NCI-H226 (cell line): ENCODE results near the gene SASH1.
"Not testable (repeated sequence)": the region's sequence is repeated elsewhere in the genome, so short reads cannot be mapped to it uniquely, and the experiment has no call there.

Experiments used
- DNase-seq: peaks from one replicate; pipeline ENCODE4 v3.0.0-alpha.2; 2015

Gene SASH1

GRCh38 chr6:148559848-148560433, 217.3 kb downstream of the SASH1 start:
- DNase-seq: peak; percentile 32

- no peak for DNase-seq
These were observed 219.0 kb downstream of the SASH1 start for GRCh38 chr6:148561629-148562028.

- no peak for DNase-seq
These were observed 220.4 kb downstream of the SASH1 start for GRCh38 chr6:148563066-148563465.

- DNase-seq: no peak
These were observed 221.9 kb downstream of the SASH1 start for GRCh38 chr6:148564494-148565035.

GRCh38 chr6:148565321-148565926, 222.8 kb downstream of the SASH1 start:
- no peak for DNase-seq

GRCh38 chr6:148565930-148566663, 223.5 kb downstream of the SASH1 start:
- peak; percentile 98 for DNase-seq

- no peak for DNase-seq
These were observed 224.2 kb downstream of the SASH1 start for GRCh38 chr6:148566664-148567350.

- no peak for DNase-seq
These were observed 227.8 kb downstream of the SASH1 start for GRCh38 chr6:148570456-148570855.

- DNase-seq: no peak
These were observed 230.2 kb downstream of the SASH1 start for GRCh38 chr6:148572676-148573335.

- no peak for DNase-seq
These were observed 231.3 kb downstream of the SASH1 start for GRCh38 chr6:148573922-148574321.

- DNase-seq: no peak
These were observed 235.2 kb downstream of the SASH1 start for GRCh38 chr6:148577687-148578488.

- no peak for DNase-seq
These were observed 235.8 kb downstream of the SASH1 start for GRCh38 chr6:148578489-148578814.

GRCh38 chr6:148578837-148579565, 236.4 kb downstream of the SASH1 start:
- DNase-seq: no peak

GRCh38 chr6:148580442-148580841, 237.8 kb downstream of the SASH1 start:
- DNase-seq: no peak

- no peak for DNase-seq
These were observed 241.0 kb downstream of the SASH1 start for GRCh38 chr6:148583631-148584030.

- not testable (repeated sequence) for DNase-seq
These were observed 243.0 kb downstream of the SASH1 start for GRCh38 chr6:148585641-148586040.

- no peak for DNase-seq
These were observed 248.2 kb downstream of the SASH1 start for GRCh38 chr6:148590883-148591282.

GRCh38 chr6:148591656-148592055, 249.0 kb downstream of the SASH1 start:
- DNase-seq: no peak

GRCh38 chr6:148593130-148593812, 250.6 kb downstream of the SASH1 start:
- DNase-seq: no peak

GRCh38 chr6:148593813-148594170, 251.2 kb downstream of the SASH1 start:
- no peak for DNase-seq

- DNase-seq: no peak
These were observed 252.9 kb downstream of the SASH1 start for GRCh38 chr6:148595550-148595949.
